Inflammatory macrophage treated with lipopolysaccharide for 4 hours (primary cell): Measurements from ENCODE around the gene CDRT15.
A peak's percentile ranks its signal among the peaks of the same experiment; 100 is the strongest.
"Not testable (repeated sequence)": the region's sequence is repeated elsewhere in the genome, so short reads cannot be mapped to it uniquely, and the experiment has no call there.

Source experiments
- DNase-seq: peaks from one replicate; pipeline ENCODE4 v3.0.0-alpha.2; 2020

CDRT15 gene

DNA sequence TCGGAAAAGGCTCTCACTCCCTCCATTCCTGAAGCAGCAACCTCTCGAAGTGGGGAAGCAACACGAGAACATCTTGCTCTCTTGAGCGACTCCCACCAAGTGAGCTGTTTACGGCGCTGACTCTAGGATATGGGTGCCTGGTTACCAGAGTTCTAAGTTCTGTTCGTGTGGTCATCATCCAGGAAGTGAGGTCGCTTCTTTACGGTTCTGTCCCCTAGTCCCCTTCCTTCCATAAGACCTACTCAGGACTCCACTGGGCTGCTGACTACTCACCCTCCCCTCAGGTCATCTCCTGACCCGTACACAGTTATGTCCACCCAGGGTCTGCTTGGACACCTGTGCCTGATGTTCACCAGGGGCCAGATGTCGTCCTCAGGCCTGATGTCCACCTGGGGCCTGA is at the start of gene CDRT15:
Gene CDRT15, minus strand, starts transcription at position 101 of the 400 bp plus-strand sequence. Its CDS starts 29 bp downstream, at position 72.
- not testable (repeated sequence) for DNase-seq

DNA sequence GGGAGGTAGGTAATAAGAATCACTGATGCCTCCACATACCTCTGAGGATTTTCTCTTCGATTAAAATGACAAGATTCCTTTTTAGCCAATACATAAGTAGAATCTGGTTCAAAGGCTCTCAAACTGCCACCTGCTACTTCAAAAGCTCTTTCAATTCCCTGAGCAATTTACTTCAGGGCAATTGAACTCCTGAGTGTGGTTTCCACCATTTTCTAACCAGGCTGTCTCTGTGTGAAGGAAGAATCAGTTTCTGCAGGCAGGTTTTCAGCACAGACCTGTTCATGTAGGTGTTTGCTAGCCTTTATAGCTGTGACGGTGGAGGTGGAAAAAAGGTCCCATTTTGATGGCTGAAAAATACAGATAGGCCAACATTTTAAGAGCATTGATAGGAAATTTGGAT is 46.1 kb upstream of the CDRT15 start:
- no peak for DNase-seq

- no peak for DNase-seq
Observed at GRCh38 chr17:14281530-14281929, 44.9 kb upstream of the CDRT15 start.

- no peak for DNase-seq
Observed at GRCh38 chr17:14276535-14277250, 40.0 kb upstream of the CDRT15 start.

DNA sequence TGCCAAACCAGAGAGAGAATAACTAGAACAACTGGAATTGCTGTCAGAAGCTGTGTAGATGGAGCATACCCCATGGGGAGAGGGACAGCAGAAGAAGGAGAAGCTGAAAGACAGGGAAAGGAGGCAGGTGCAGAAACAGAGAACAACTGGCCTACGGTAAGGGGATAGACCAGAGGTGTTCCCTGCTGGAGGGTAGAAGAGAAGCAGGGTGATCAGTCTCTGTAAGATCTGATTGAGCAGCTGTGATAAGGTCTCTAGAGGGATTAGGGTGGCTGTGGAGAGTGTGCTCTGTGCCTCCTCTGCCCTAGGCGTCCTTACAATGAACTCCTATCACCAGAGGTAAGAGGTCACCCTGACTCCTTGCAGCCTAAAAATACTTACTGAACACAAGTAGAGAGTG is 33.8 kb upstream of the CDRT15 start:
- no peak for DNase-seq

DNA sequence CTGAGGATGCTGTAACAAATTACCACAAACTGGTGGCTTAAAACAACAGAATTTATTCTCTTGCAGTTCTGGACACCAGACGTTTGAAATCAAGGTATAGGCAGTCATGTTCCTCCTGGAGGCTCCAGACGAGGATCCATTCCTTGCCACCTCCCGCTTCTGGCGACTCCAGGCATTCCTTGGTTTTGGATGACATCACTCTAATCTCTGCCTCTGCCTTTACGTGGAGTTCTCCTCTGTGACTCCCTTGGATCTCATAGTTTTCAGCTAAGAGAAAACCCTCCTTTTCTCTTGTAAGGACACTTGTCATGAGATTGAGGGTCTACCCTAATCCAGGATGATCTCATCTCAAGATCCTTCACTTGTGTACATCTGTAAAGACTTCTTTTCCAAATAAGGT is 32.8 kb upstream of the CDRT15 start:
- no peak for DNase-seq

DNA sequence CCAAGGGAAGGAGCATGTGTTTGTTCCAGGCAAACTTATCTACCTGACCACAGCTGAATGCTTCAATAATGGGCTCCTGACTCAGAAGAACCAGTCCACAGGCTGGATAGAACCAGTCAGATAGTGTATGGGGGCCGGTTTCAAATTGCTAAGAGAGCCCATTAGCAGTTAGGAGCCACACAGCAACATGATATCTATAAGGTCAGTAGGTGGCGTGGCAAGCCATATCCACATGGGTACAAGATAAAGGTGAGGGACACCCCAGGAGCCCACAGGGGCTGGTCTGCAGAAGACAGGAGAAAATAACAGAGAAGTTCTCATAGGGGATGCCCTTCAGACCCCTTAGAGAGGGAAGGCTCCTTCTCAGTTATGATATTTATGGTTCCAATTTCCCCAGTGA is 31.6 kb upstream of the CDRT15 start:
- no peak for DNase-seq

DNA sequence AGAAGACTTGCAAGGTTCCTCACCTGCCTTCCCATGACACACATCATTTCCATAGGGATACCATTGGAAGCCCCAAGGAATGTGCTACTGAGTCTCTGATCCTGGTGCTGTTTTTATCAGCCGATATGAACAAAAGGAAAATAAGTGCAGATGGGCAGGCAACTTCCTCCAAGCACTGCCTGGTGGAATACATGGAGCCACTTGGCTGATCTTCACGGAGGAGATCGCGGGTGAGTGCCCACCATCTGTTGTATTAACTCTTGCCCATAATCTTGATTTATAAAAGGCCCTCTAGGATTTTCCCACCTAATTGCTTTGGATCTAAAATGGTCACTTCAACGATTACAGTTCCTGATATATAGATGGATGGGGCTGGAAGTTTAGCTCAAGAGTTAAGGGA is 24.7 kb upstream of the CDRT15 start:
- DNase-seq, result no peak

GRCh38 chr17:14245629-14246028 is 9.0 kb upstream of the CDRT15 start:
- no peak for DNase-seq

GRCh38 chr17:14245002-14245401 is 8.3 kb upstream of the CDRT15 start:
- no peak for DNase-seq

DNA sequence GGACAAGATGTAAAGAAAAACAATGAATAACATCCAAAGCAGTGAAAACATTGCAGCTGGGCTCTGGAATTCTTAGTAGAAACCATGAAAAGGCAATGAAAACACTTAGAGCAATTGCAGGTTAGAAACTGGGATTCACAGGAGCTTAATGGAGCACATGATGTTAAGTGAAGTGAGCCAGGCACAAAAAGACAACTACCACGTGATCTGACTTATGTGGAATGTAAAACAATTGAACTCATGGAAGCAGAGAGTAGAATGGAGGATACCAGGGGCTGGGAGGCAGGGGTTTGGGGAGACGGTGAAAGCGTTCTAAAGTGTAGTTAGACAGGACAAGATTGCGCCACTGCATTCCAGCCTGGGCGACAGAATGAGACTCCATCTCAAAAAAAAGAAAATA is 2.6 kb upstream of the CDRT15 start:
- DNase-seq, result not testable (repeated sequence)

DNA sequence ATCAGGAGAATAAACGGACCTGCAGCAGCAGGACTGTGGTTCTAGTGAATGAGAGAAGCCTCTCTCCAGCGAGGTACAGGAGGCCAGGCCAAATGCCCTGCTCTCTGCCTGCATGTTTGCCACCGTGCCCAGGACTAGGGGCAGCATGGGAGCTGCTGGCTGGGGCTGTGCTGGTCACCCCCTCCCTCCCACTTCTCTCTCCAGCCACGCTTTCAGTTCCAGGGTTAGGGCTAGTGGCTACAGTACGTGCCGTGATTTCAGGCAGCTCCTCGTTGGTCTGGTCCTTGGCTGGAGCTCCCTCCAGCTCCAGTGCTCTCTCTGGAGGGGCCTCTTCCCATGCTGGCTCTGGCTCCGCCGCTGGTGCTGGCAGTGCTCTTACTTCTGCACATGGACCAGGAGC is 630 bp downstream of the CDRT15 start:
- DNase-seq, result not testable (repeated sequence)

- not testable (repeated sequence) for DNase-seq
Observed at GRCh38 chr17:14235047-14235446, 1.6 kb downstream of the CDRT15 start.

DNA sequence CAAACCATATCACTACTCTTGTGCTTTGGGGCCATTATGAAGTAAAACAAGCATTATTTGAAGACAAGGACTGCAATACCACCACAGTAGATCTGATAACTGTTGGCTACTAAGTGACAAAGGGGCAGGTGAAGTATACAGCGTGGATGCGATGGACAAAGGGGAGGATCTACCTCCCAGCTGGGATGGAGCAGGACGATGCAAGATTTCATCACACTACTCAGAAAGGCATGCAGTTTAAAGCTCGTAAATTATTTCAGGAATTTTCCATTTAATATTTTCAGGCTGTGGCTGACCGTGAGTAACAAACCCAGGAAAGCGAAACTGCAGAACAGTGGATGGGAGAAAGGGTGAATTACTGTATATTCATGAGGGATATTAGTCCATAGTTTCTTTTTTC is 5.5 kb downstream of the CDRT15 start:
- DNase-seq, result not testable (repeated sequence)

DNA sequence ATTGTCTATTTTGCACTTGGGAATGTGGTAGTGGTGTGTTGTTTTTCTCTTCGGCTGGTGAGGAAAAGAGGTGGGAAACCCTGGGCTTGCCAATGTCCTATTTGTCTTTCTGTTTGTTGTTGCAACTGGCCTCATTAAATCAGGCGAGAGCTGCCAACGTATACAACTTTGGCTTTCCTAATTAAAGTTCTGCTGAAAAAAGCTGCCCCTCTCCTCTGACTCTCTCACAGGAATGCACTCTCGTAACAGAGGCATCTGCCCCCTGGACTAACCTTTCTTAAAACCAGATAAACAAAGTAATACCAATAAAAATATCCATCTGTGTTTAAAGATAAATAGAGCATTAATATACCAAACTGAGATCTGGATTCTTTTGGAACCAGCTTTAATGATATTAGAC is 7.8 kb downstream of the CDRT15 start:
- no peak for DNase-seq

GRCh38 chr17:14227052-14227451 is 9.6 kb downstream of the CDRT15 start:
- DNase-seq, result no peak

GRCh38 chr17:14225254-14225980 is 11.2 kb downstream of the CDRT15 start:
- DNase-seq, result no peak

DNA sequence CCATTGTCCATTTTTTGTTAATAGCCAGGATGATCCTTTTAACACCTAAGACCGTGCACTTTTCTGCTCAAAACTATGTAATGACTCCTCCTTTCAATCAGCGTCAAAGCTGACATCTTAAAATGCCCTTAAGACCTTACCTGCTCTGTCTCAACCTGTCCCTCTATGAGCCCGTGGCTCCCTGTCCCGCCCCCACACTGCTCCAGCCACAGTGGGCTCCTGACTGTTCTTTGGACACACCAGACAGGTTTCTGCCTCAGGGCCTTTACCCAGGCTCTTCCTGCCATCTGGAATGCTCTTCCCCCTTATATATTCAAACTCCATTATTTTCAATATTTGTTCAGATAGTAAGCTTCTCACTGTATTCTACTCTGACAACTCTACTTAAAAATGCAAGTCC is 14.1 kb downstream of the CDRT15 start:
- DNase-seq, result no peak

GRCh38 chr17:14214271-14214670 is 22.4 kb downstream of the CDRT15 start:
- peak; percentile 32 for DNase-seq

GRCh38 chr17:14212401-14212800 is 24.3 kb downstream of the CDRT15 start:
- no peak for DNase-seq

DNA sequence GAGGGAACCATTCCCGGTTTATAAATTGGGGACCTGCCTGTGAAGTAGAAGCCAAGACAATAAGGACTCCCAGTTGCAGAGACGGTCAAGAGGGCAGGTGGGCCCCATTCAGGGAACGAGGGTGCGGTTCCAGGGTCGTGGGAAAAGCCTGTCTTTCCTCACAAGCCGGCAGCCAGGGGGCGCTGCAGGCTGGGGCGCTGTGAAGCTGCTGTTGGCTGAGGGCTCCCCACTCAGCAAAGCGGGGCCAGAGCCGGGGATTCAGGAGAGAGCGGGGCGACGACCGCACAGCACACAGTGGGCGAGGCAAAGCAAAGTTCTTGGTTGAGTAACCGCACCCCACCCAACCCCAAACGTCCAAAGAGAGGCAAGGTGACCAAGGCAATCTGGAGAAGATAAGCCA is 24.9 kb downstream of the CDRT15 start:
- DNase-seq, result peak; percentile 38

DNA sequence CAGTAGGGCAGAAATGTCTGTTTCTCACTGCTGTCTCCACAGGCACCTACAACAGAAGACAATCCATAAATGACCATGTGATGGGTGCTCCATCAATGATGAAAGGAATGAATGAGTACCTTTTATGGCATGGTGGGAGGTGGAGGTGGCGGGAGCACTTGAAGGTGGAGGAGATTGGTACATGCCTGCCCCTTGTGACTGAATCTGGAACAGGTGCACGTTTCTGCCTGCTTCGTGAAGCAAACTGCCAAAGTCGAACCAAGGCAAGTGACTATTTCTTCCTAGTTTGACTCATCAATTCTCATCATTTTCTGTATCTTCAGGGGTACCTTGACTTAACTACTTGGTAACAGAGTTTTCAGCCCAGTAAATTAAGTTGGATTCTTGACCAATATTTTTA is 25.4 kb downstream of the CDRT15 start:
- no peak for DNase-seq

DNA sequence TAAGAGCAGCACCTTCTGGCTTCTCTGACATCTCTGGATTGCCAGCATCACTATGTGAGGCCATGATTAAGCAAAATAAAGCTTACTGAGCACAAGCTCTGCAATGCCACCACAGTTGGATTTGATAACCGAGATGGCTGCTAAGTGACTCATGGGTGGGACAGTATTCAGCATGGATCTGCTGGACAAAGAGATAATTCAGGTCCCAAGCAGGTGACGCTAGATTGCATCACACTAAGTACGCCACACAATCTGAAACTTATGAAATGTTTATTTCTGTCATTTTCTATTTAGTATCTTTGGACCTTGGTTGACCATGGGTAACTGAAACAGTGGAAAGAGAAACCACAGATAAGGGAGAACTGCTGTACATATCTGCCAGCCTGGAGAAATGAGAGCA is 27.4 kb downstream of the CDRT15 start:
- no peak for DNase-seq

- no peak for DNase-seq
Observed at GRCh38 chr17:14207791-14208190, 28.9 kb downstream of the CDRT15 start.

DNA sequence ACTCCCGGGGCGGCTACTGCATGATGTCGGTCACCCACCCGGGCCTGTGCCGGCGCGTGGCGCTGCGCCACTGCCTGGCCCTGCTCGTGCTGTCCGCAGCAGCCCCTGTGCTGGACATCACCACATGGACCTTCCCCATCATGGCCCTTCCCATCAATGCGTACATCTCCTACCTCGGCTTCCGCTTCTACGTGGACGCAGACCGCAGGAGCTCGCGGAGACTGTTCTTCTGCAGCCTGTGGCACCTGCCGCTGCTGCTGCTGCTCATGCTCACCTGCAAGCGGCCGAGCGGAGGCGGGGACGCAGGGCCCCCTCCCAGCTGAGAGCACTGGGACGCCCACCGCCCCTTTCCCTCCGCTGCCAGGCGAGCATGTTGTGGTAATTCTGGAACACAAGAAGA is 29.8 kb downstream of the CDRT15 start:
- no peak for DNase-seq
